ENCODE data around the gene KIF21B.

- TF ChIP-seq POLR2A (IDR thresholded peaks at IDR 0.05): no peak
- TF ChIP-seq, protein P1, sequence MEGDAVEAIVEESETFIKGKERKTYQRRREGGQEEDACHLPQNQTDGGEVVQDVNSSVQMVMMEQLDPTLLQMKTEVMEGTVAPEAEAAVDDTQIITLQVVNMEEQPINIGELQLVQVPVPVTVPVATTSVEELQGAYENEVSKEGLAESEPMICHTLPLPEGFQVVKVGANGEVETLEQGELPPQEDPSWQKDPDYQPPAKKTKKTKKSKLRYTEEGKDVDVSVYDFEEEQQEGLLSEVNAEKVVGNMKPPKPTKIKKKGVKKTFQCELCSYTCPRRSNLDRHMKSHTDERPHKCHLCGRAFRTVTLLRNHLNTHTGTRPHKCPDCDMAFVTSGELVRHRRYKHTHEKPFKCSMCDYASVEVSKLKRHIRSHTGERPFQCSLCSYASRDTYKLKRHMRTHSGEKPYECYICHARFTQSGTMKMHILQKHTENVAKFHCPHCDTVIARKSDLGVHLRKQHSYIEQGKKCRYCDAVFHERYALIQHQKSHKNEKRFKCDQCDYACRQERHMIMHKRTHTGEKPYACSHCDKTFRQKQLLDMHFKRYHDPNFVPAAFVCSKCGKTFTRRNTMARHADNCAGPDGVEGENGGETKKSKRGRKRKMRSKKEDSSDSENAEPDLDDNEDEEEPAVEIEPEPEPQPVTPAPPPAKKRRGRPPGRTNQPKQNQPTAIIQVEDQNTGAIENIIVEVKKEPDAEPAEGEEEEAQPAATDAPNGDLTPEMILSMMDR (IDR thresholded peaks at IDR 0.05): no peak
These were observed 39.6 kb upstream of the KIF21B start for GRCh38 chr1:201063145-201063544.

Measured in right lobe of liver (tissue), 4 donors.